NB4 (cell line): ENCODE data around the gene NRAS.

Experiments used
- MAX ChIP-seq: IDR thresholded peaks from 2 replicates; pipeline ENCODE4 v1.6.1; 2011; ENCODE audit warnings: low read depth, low read length
- POLR2A ChIP-seq: IDR thresholded peaks from 2 replicates; pipeline ENCODE4 v1.6.1; 2011; ENCODE audit warnings: mild to moderate bottlenecking; ENCODE audit not compliant: insufficient read length; ENCODE audit errors: extremely low read depth
- TF ChIP-seq, protein P1 (sequence below): IDR thresholded peaks from one replicate; pipeline ENCODE4 v1.5.1; 2012; ENCODE audit warnings: low read depth, low read length

GRCh38 chr1:114749835-114750234 lies 33.3 kb upstream of the NRAS start:
- TF ChIP-seq, protein P1, sequence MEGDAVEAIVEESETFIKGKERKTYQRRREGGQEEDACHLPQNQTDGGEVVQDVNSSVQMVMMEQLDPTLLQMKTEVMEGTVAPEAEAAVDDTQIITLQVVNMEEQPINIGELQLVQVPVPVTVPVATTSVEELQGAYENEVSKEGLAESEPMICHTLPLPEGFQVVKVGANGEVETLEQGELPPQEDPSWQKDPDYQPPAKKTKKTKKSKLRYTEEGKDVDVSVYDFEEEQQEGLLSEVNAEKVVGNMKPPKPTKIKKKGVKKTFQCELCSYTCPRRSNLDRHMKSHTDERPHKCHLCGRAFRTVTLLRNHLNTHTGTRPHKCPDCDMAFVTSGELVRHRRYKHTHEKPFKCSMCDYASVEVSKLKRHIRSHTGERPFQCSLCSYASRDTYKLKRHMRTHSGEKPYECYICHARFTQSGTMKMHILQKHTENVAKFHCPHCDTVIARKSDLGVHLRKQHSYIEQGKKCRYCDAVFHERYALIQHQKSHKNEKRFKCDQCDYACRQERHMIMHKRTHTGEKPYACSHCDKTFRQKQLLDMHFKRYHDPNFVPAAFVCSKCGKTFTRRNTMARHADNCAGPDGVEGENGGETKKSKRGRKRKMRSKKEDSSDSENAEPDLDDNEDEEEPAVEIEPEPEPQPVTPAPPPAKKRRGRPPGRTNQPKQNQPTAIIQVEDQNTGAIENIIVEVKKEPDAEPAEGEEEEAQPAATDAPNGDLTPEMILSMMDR: no peak
- no peak for TF ChIP-seq MAX
- TF ChIP-seq POLR2A: no peak
